ENCODE data around the gene SYNE3. TPM values are rescaled to one million over a fixed set of nuclear protein-coding genes. Genes with fewer than 3 reads are reported as not detected.

Gene SYNE3
- total and polyA plus RNA-seq, 3 donors from 2014 or later, result 8.3 to 38.9 (median 37.6) TPM

Small RNA genes within 50 kb of the gene (small RNA-seq; reads per million reads assigned to genes)
- 3.0 to 8.3 reads per million in 2 donors for gene SCARNA13

Other genes starting within 250 kb of the SYNE3 start
- gene CLMN, start 196.7 kb downstream of the SYNE3 start, total RNA-seq, result 10 to 100 TPM; 35.9 to 68.0 TPM
- gene CLMN, start 196.7 kb downstream of the SYNE3 start, polyA plus RNA-seq (ENCODE audit: insufficient read depth, low read depth, low replicate concordance), result 134 TPM
- gene GLRX5, start 18.4 kb upstream of the SYNE3 start, total RNA-seq, result 10 to 100 TPM; 83.9 to 95.0 TPM
- 101 TPM for gene GLRX5, start 18.4 kb upstream of the SYNE3 start, polyA plus RNA-seq (ENCODE audit: insufficient read depth, low read depth, low replicate concordance)
- gene TCL1B, start 169.8 kb upstream of the SYNE3 start, total RNA-seq, result 1 to 10 TPM; 3.7 to 5.6 TPM
- gene TCL1B, start 169.8 kb upstream of the SYNE3 start, polyA plus RNA-seq (ENCODE audit: insufficient read depth, low read depth, low replicate concordance), result 5.1 TPM
- gene TCL1A, start 197.5 kb upstream of the SYNE3 start, total RNA-seq, result 10 to 100 TPM; 10.2 to 14.1 TPM
- gene TCL1A, start 197.5 kb upstream of the SYNE3 start, polyA plus RNA-seq (ENCODE audit: insufficient read depth, low read depth, low replicate concordance), result 13.7 TPM